PC-3 (cell line): ENCODE results near the gene MAP2K7. TPM values are rescaled to one million over a fixed set of nuclear protein-coding genes. Genes with fewer than 3 reads are reported as not detected.

Source experiments
- ATAC-seq: fragments of 200-7000 bp; cut with Tn5 transposase; 2 replicates; pipeline ENCODE4 v1.9.1; 2020; ENCODE audit warnings: mild to moderate bottlenecking, moderate library complexity
- BruUV-seq: library from RNA; stranded (reverse); fragments of 400-500 nt; replicated peaks from 2 replicates; lab custom pipeline; 2021; lab: Mats Ljungman, UMichigan
- CTCF ChIA-PET: fragments of 300-600 bp; sonication (Branson Sonifier 250); formaldehyde crosslinking; loops from one replicate; lab custom pipeline; 2022; ENCODE audit warnings: antibody characterized with exemption; lab: Charles Lee
- POLR2A ChIA-PET: fragments of 300-600 bp; sonication (Branson Sonifier 250); formaldehyde crosslinking; loops from one replicate; lab custom pipeline; 2022; ENCODE audit warnings: antibody characterized with exemption; ENCODE audit not compliant: unreplicated experiment; lab: Charles Lee
- DNase-seq: peaks from one replicate; pipeline ENCODE4 v3.0.0-alpha.2; 2015
- H2AFZ ChIP-seq: fragments of 300-600 bp; sonication (generic); 2 replicates; pipeline ENCODE4 v1.6.0; 2016; ENCODE audit warnings: antibody characterized with exemption, low read length
- H3F3A ChIP-seq: fragments of 300-600 bp; sonication (generic); one replicate; pipeline ENCODE4 v1.6.0; 2017; ENCODE audit warnings: antibody characterized with exemption, low read length, control low read depth, mild to moderate bottlenecking; ENCODE audit not compliant: unreplicated experiment
- H3K27ac ChIP-seq: fragments of 300-600 bp; sonication (generic); 2 replicates; pipeline ENCODE4 v1.5.1; 2016; ENCODE audit warnings: mild to moderate bottlenecking, low read length
- H3K27me3 ChIP-seq: fragments of 300-600 bp; sonication (generic); 2 replicates; pipeline ENCODE4 v1.6.1; 2016; ENCODE audit warnings: low read length, mixed read lengths
- H3K36me3 ChIP-seq: fragments of 300-600 bp; sonication (generic); 2 replicates; pipeline ENCODE4 v1.6.1; 2016; ENCODE audit warnings: low read depth, mixed run types, low read length, mixed read lengths
- H3K4me1 ChIP-seq: fragments of 300-600 bp; sonication (generic); 2 replicates; pipeline ENCODE4 v1.5.1; 2016; ENCODE audit warnings: low read length; ENCODE audit not compliant: insufficient read depth
- H3K4me2 ChIP-seq: fragments of 300-600 bp; sonication (generic); 2 replicates; pipeline ENCODE4 v1.6.0; 2016; ENCODE audit warnings: low read length
- H3K4me3 ChIP-seq: fragments of 300-600 bp; sonication (generic); 2 replicates; pipeline ENCODE4 v1.5.1; 2016; ENCODE audit warnings: mild to moderate bottlenecking, low read length, mixed read lengths
- H3K79me2 ChIP-seq: fragments of 300-600 bp; sonication (generic); 2 replicates; pipeline ENCODE4 v1.6.1; 2017; ENCODE audit warnings: low read length, mixed read lengths
- H3K9ac ChIP-seq: fragments of 300-600 bp; sonication (generic); 2 replicates; pipeline ENCODE4 v1.6.0; 2016; ENCODE audit warnings: mild to moderate bottlenecking, low read length
- H3K9me2 ChIP-seq: fragments of 300-600 bp; sonication (generic); replicated peaks from 2 replicates; pipeline ENCODE4 v1.6.1; 2016; ENCODE audit warnings: mixed run types, low read length, mixed read lengths
- H3K9me3 ChIP-seq: fragments of 300-600 bp; sonication (generic); 2 replicates; pipeline ENCODE4 v1.6.1; 2016; ENCODE audit warnings: low read length, mixed read lengths
- H4K20me1 ChIP-seq: fragments of 300-600 bp; sonication (generic); 2 replicates; pipeline ENCODE4 v1.6.1; 2016; ENCODE audit warnings: low read length, mixed read lengths
- CTCF ChIP-seq: fragments of 300-600 bp; sonication (generic); conservative IDR thresholded peaks from 2 replicates; pipeline ENCODE4 v1.5.1; 2017; ENCODE audit warnings: antibody characterized with exemption, low read depth, mild to moderate bottlenecking, low read length
- EZH2 ChIP-seq: fragments of 300-600 bp; sonication (generic); IDR thresholded peaks from one replicate; pipeline ENCODE4 v1.6.1; 2017; ENCODE audit warnings: antibody characterized with exemption, mild to moderate bottlenecking, low read length; ENCODE audit not compliant: unreplicated experiment
- EZH2phosphoT487 ChIP-seq: fragments of 300-600 bp; sonication (generic); IDR thresholded peaks from 2 replicates; pipeline ENCODE4 v1.6.1; 2018; ENCODE audit warnings: mild to moderate bottlenecking, antibody characterized with exemption, low read length, borderline replicate concordance
- intact Hi-C: fragments of 100-400 bp; cut with micrococcal nuclease; formaldehyde crosslinking; loops from 2 replicates; pipeline ENCODE4 v1.9.0; 2023
- total RNA-seq: library from RNA; depleted of rRNA; stranded (reverse); fragments of >200 nt; gene quantifications from 2 replicates; pipeline ENCODE4 v1.2.3, GENCODE V29; 2014

Gene MAP2K7
- total RNA-seq, 1 experiment from 2014 or later: 39.3 TPM

GRCh38 chr19:7877249-7877836 is 26.3 kb upstream of the MAP2K7 start:
- DNase-seq: no peak
- H4K20me1 ChIP-seq: no peaks in the 10 kb centered on the region
- POLR2A ChIA-PET: no interaction called here
- no peaks in the 10 kb centered on the region for H3K79me2 ChIP-seq
- H3K4me2 ChIP-seq: no peak overlapping the region
- H2AFZ ChIP-seq: no peak overlapping the region
- BruUV-seq: no TSS peak
- H3K4me1 ChIP-seq: peaks cover 7% of the 10 kb centered on the region; the same call in 1 of the 2 replicates
- H3K9me2 ChIP-seq: no peaks in the 10 kb centered on the region
- no peak overlapping the region for H3K27ac ChIP-seq
- no peaks in the 10 kb centered on the region for H3K27me3 ChIP-seq
- ATAC-seq: no peak
- TF ChIP-seq EZH2 (no peak), CTCF (no peak), EZH2phosphoT487 (no peak)
- intact Hi-C loops: no loop called here
- H3K9ac ChIP-seq: no peak overlapping the region
- H3K4me3 ChIP-seq: no peak overlapping the region
- CTCF ChIA-PET: no interaction called here
- no peaks in the 10 kb centered on the region for H3K36me3 ChIP-seq
- no peaks in the 10 kb centered on the region for H3F3A ChIP-seq
- no peaks in the 10 kb centered on the region for H3K9me3 ChIP-seq

- no peak for ATAC-seq
- intact Hi-C loops: no loop called here
- TF ChIP-seq CTCF: no peak
- TF ChIP-seq EZH2: no peak
- TF ChIP-seq EZH2phosphoT487: no peak
- Histone ChIP-seq H3K4me2 (no peak overlapping the region), H2AFZ (no peak overlapping the region), H3K4me3 (no peak overlapping the region), H4K20me1 (no peaks in the 10 kb centered on the region), H3K4me1 (no peaks in the 10 kb centered on the region), H3K9me2 (no peaks in the 10 kb centered on the region), H3K27ac (no peak overlapping the region), H3K27me3 (no peaks in the 10 kb centered on the region), H3F3A (no peaks in the 10 kb centered on the region), H3K9me3 (no peaks in the 10 kb centered on the region), H3K79me2 (no peaks in the 10 kb centered on the region), H3K9ac (no peak overlapping the region), H3K36me3 (no peaks in the 10 kb centered on the region)
- ChIA-PET CTCF (no interaction called here), POLR2A (no interaction called here)
- DNase-seq: no peak
- no TSS peak for BruUV-seq
Measured at GRCh38 chr19:7879111-7879807, 24.4 kb upstream of the MAP2K7 start.

- DNase-seq (no peak), ATAC-seq (no peak)
- BruUV-seq: no TSS peak
- H2AFZ ChIP-seq: no peak overlapping the region
- H3K4me1 ChIP-seq: no peaks in the 10 kb centered on the region
- no peak overlapping the region for H3K4me3 ChIP-seq
- TF ChIP-seq EZH2phosphoT487 (no peak), EZH2 (no peak), CTCF (no peak)
- H3F3A ChIP-seq: no peaks in the 10 kb centered on the region
- no peaks in the 10 kb centered on the region for H3K9me2 ChIP-seq
- ChIA-PET POLR2A (no interaction called here), CTCF (no interaction called here)
- no peaks in the 10 kb centered on the region for H3K9me3 ChIP-seq
- H3K27me3 ChIP-seq: no peaks in the 10 kb centered on the region
- no peak overlapping the region for H3K27ac ChIP-seq
- H3K36me3 ChIP-seq: no peaks in the 10 kb centered on the region
- intact Hi-C loops: no loop called here
- H4K20me1 ChIP-seq: no peaks in the 10 kb centered on the region
- H3K79me2 ChIP-seq: no peaks in the 10 kb centered on the region
- no peak overlapping the region for H3K4me2 ChIP-seq
- no peak overlapping the region for H3K9ac ChIP-seq
Measured at GRCh38 chr19:7879836-7880235, 23.8 kb upstream of the MAP2K7 start.
